ENCODE measurements around the gene ATXN1.

Gene ATXN1

GRCh38 chr6:16271428-16271827, 489.8 kb downstream of the ATXN1 start:
- Histone ChIP-seq H3K9me3 (ENCODE audit: control insufficient read depth, insufficient read depth, low read depth, low read length) (no peaks in the 10 kb centered on the region), H3K4me3 (ENCODE audit: low read depth, low read length) (no peak overlapping the region), H3K4me1 (ENCODE audit: control insufficient read depth, insufficient read depth, low read length) (peaks cover 3% of the 10 kb centered on the region; the same call in 1 of the 2 replicates), H3K27ac (ENCODE audit: extremely low read depth, low read depth, low read length) (no peak overlapping the region), H3K36me3 (ENCODE audit: control insufficient read depth in 2 of 2, insufficient read depth in 1 of 2, low read length in 2 of 2) (peaks cover 0 to 3% of the 10 kb centered on the region in 2 experiments; a peak in 1 of 3 replicates)
- ChIA-PET CTCF (interaction anchor here (0.6 to 1.2 kb wide), 3 partner anchors 10 to 482 kb away, joined by 3 to 6 read pairs (median 3); no protein-coding TSS in a partner anchor), POLR2A (no interaction called here)
- TF ChIP-seq ZNF423 (tag by site-specific recombination; IDR thresholded peaks at IDR 0.05) (no peak), ZNF843 (tag by site-specific recombination; IDR thresholded peaks at IDR 0.05) (no peak), ZNF704 (tag by site-specific recombination; IDR thresholded peaks at IDR 0.05) (no peak), YY2 (tag by site-specific recombination; IDR thresholded peaks at IDR 0.05) (no peak), ZNF473 (tag by site-specific recombination; IDR thresholded peaks at IDR 0.05) (no peak), ZNF112 (tag by site-specific recombination; IDR thresholded peaks at IDR 0.05) (no peak), ZNF302 (tag by site-specific recombination; IDR thresholded peaks at IDR 0.05; ENCODE audit: low read depth) (no peak), ZNF639 (tag by site-specific recombination; IDR thresholded peaks at IDR 0.05) (no peak), ZNF223 (tag by site-specific recombination; IDR thresholded peaks at IDR 0.05) (no peak), ZNF211 (tag by site-specific recombination; IDR thresholded peaks at IDR 0.05; ENCODE audit: low read depth) (no peak), FEZF1 (tag by site-specific recombination; IDR thresholded peaks at IDR 0.05) (no peak), ZNF133 (tag by site-specific recombination; IDR thresholded peaks at IDR 0.05) (no peak), RBAK (tag by site-specific recombination; IDR thresholded peaks at IDR 0.05) (no peak), ZNF155 (tag by site-specific recombination; IDR thresholded peaks at IDR 0.05) (no peak), ZNF394 (tag by site-specific recombination; IDR thresholded peaks at IDR 0.05; ENCODE audit: borderline replicate concordance) (no peak), ZNF670 (tag by site-specific recombination; IDR thresholded peaks at IDR 0.05; ENCODE audit: low read depth) (no peak)
- TF ChIP-seq, protein P1, sequence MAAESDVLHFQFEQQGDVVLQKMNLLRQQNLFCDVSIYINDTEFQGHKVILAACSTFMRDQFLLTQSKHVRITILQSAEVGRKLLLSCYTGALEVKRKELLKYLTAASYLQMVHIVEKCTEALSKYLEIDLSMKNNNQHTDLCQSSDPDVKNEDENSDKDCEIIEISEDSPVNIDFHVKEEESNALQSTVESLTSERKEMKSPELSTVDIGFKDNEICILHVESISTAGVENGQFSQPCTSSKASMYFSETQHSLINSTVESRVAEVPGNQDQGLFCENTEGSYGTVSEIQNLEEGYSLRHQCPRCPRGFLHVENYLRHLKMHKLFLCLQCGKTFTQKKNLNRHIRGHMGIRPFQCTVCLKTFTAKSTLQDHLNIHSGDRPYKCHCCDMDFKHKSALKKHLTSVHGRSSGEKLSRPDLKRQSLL (tag by site-specific recombination; IDR thresholded peaks at IDR 0.05) = no peak
- TF ChIP-seq, protein P2, sequence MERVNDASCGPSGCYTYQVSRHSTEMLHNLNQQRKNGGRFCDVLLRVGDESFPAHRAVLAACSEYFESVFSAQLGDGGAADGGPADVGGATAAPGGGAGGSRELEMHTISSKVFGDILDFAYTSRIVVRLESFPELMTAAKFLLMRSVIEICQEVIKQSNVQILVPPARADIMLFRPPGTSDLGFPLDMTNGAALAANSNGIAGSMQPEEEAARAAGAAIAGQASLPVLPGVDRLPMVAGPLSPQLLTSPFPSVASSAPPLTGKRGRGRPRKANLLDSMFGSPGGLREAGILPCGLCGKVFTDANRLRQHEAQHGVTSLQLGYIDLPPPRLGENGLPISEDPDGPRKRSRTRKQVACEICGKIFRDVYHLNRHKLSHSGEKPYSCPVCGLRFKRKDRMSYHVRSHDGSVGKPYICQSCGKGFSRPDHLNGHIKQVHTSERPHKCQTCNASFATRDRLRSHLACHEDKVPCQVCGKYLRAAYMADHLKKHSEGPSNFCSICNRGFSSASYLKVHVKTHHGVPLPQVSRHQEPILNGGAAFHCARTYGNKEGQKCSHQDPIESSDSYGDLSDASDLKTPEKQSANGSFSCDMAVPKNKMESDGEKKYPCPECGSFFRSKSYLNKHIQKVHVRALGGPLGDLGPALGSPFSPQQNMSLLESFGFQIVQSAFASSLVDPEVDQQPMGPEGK (tag by site-specific recombination; IDR thresholded peaks at IDR 0.05) = no peak
- TF ChIP-seq, protein P3, sequence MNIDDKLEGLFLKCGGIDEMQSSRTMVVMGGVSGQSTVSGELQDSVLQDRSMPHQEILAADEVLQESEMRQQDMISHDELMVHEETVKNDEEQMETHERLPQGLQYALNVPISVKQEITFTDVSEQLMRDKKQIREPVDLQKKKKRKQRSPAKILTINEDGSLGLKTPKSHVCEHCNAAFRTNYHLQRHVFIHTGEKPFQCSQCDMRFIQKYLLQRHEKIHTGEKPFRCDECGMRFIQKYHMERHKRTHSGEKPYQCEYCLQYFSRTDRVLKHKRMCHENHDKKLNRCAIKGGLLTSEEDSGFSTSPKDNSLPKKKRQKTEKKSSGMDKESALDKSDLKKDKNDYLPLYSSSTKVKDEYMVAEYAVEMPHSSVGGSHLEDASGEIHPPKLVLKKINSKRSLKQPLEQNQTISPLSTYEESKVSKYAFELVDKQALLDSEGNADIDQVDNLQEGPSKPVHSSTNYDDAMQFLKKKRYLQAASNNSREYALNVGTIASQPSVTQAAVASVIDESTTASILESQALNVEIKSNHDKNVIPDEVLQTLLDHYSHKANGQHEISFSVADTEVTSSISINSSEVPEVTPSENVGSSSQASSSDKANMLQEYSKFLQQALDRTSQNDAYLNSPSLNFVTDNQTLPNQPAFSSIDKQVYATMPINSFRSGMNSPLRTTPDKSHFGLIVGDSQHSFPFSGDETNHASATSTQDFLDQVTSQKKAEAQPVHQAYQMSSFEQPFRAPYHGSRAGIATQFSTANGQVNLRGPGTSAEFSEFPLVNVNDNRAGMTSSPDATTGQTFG (tag by site-specific recombination; IDR thresholded peaks at IDR 0.05; ENCODE audit: borderline replicate concordance) = no peak
